DMS79 (cell line): Measurements from ENCODE around the gene AFF3.
A peak's percentile ranks its signal among the peaks of the same experiment; 100 is the strongest.
"Not testable (repeated sequence)": the region's sequence is repeated elsewhere in the genome, so short reads cannot be mapped to it uniquely, and the experiment has no call there.

Experiments used
- DNase-seq: peaks from one replicate; lab custom pipeline; 2025; lab: John Stamatoyannopoulos, UW

AFF3 gene

DNA sequence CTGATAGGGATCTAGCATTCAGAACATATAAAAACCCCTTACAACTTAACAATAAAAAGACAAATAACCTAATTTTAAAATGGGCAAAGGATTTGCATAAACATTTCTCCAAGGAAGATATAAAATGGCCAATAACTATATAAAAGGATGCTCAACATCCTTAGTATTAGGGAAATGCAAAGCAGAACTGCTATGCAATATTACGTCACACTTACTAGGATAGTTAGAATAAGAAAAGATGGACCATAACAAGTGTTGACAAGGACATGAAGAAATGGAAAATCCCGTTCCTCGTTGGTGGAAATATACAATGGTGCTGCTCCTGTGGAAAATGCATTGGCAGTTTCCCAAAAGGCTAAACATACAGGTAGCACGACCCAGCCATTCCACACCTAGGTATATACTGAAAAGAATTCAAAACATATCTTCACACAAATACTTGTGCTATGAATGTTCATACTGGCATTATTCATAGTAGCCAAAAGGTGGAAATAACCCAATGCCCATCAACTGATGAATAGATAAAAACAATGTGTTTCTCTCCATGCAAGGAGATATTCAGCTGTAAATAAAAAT is 604.4 kb downstream of the AFF3 start:
- DNase-seq = no peak

DNA sequence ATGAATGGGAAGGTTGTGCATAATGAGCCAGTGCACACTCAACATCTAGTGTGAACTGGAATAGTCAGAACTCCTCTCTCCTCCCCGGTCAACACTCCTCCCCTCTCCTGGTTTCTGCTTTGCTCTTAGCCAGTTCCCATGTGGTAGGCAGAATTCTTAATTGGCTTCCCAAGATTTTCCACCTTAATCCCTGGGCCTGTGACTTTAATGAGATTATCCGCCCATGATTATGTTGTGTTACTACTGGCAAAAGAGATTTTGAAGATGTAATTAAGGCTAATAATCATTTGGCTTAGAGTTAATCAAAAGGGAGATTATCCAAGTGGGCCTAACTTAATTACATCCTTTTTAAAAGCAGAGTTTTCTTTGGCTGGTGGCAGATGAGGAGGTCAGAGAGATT is 618.3 kb downstream of the AFF3 start:
- DNase-seq = no peak

DNA sequence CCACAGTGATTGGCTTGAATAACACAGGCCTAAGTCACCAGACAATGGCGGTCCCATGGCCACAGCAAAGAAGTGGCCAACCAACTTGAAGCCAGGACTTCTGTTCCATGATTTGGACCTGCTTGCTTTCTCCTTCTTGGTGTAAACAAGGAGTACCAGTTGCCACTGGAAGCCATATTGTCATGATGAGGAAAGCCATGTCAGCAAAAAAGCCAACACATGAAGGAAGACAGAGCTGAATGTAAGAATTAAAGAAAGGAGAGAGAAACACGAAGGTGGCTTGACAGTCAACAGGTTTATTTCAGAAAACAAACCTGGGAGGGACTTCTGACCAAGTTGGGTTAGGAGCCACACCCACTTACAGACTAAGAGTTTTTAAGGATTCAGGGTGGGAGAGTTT is 620.2 kb downstream of the AFF3 start:
- no peak for DNase-seq

DNA sequence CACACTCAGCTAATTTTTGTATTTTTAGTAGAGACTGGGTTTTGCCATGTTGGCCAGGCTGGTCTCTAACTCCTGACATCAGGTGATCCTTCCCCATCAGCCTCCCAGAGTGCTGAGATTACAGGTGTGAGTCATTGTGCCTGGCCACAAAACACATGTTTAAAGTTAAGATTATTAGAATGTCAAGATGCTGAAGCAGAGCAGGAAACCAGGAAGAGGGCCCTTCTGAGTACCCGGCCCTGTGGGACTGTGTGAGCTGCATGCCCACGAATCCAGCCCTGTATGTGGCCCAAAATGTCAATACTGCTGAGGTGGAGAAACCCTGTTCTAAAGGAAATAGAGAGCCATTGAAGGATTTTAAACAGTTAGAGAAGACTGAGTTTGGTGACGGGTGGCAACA is 621.6 kb downstream of the AFF3 start:
- DNase-seq = no peak

DNA sequence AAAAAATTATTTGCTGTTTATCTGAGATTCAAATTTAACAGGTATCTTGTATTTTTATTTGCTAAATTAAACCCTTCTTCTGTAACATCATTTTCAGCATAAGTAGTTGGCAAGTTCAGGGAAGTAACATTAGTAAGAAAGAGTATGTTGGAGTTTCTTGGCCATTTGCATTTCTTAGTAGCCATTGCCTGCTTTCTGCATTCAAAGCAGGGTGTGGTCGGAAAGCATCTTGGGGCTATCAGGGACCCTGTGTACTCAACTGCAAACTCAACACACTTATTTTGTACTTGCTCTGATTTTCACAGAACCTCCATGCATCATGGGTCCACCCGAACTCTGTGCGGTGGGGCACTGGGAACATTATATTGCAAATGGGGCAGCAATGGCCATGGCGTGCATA is 622.2 kb downstream of the AFF3 start:
- DNase-seq = no peak

DNA sequence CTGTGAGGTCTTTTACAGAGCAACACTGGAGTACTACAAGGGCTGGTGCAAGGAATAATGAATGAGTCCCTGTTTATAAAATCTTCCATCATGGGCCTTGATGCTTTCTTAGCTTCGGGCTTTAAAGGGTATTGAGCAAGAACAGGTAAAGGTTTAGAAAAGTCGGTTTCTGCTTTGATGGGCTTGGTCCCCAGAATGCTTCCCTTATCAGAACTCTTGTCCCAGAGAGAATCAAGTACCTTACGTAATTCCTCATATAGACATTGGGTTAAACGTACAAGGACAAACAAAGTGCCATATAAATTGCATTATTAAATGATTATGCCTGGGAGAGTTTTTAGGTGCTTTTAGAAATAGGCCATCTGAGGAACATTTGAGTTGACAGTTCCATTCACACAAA is 628.0 kb downstream of the AFF3 start:
- DNase-seq = no peak

DNA sequence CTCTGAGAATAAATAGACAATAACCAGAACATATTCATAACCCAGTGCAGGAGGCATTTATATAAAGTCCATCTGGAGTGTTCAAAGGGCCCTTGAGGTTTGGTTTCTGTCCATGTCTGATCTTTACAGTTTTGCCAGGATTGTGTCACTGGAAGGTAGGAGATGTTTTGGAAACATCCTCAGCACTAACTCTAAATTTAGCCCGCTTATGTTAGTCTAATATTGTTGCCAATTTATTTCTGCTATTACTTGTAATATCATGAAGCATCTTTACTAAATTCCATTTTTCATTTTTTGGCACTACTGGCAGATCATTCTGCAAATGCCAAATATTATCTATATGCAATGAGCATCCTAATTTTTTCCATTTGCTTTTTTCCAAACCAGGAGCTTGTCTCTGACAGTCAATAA is 630.2 kb downstream of the AFF3 start:
- no peak for DNase-seq

DNA sequence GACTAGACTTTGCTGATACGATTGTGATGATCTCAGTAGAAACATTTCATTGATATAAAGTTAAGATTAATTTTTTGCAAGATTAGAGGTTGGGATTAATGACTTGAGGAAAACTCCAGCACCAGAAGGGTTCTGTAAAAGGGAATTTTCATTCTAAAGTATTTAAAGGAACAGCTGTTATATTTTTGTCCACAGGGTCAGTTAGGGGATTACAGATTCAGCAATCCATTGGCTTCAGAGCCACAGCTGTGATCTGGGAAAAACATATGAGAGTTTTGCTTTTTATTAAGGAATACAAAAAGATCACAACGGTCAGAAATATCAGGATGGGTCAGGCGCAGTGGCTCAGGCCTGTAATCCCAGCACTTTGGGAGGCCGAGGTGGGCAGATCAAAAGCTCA is 633.0 kb downstream of the AFF3 start:
- no peak for DNase-seq

DNA sequence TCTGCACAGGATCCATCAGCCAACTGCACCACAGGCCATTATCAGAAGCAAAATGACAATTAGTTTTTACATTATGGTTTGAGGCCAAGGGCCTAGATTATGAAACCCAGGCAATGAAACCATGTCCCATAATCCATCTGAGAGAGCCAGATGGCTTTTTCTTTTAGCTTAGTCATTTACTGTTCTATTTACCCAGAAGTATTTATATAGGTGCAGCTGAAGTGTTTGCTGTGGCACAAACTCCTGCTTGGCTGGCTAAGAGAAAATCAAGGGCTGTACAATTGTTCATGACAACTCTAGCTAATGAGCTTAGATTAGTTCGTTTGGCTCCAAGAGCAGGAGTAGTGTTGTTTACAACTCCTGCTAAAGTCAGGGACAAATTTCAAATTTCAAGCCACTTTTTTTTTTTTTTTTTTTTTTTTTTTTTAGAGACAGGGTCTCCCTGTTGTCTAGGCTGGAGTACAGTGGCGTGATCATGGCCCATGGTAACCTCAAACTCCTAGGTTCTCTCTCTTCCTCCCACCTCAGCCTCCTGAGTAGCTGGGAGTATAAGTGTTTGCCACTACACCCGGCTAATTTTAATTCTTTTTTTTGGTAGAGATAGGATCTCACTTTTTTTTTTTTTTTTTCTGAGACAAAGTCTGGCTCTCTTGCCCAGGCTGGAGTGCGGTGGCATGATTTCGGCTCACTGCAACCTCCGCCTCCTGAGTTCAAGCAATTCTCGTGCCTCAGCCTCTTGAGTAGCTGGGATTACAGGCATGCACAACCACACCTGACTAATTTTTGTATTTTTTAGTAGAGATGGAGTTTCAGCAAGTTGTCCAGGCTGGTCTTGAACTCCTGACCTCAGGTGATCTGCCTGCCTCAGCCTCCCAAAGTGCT is 634.2 kb downstream of the AFF3 start:
- DNase-seq = peak; percentile 94

DNA sequence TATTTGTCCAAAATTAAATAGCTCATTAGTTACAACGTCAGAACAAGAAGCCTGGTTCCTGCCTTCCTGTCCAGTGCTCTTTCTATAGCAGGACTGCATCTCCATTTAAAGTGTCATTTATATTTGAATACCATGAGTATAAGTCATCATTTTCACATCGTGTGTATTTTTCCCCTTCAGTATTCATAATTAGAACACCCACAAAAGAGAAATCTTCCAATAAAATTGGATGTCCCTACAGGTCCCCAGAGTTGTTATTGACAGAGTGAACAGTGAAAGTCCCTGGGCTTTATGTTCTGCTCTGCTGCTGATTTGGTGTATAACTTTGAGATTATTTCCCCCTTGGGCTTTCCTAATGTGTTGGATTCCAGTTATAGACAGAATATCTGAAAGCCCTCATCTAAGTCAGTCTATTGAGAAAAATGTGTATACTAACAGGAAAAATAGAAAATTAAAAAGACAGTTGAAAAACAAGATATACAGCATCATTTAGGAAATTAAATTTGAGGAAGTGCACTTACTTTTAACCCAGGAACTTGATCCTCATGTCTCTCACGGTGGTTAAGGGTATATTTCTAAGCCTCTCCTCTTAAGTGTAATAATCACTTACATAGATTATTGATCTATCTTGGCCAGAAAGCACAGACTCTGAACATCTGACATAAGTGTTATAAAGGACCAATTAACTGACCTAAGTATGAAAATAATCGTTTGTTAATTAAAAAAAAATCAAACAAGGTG is 637.4 kb downstream of the AFF3 start:
- DNase-seq = no peak

DNA sequence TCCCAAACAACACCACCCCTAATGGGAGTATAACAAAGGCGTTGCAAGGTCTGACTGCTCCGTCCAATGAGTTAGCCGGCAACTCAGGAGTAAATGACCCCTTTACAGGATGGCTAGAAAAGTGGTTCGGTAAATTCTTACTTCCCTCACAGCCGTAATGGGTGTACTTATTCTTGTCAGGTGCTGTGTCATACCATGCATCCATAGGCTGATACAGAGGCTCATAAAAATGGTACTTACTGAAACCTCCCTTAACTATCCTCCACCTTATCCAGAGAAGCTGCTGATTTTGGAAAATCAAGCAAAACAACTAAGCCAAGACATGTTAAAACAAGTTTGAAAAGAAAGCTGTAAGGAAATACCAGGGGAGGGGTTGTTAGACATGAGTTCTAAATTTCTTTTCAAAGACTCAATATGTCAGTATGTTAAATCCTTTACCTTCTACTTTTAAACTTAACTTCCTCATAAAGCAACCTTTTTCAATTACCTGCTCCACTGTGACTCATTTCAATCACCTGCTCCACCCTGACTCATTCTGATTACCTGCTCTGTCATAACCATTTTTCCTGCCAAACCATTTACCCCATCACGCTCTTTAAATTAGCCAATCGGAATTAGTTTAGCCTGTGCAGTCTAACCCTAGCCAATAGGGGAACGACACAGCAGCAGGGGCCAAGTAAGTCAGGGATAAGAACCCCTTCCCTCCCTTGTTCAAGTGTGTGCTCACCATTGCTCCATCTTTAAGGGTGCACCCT is 638.6 kb downstream of the AFF3 start:
- not testable (repeated sequence) for DNase-seq

DNA sequence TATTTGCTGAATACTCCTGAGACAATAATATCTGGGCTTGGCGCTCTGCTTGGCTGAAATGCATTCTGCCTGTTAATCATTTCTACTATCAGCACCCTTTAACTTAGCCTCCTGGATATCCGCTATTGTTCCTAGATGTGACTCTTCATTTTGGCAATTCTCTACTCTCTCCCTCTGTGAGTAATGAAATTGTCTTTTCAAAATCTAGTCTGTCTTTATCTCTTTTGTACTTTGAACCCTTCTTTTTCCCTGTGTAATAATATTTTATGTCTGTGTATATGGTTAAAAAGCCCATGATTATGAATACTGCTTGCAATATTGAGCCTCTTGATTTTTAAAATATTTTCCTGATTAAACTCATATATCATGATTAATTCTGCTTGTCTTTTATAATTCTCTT is 646.4 kb downstream of the AFF3 start:
- DNase-seq = no peak
